H1 (cell line): ENCODE measurements around the gene ARNT2. TPM values are rescaled to one million over a fixed set of nuclear protein-coding genes. Genes with fewer than 3 reads are reported as not detected.

Experiments
- CTCF ChIA-PET: fragments of 300-600 bp; sonication (Branson Sonifier 250); formaldehyde crosslinking; loops from one replicate; lab custom pipeline; 2021; ENCODE audit not compliant: partially characterized antibody; lab: Charles Lee
- POLR2A ChIA-PET: fragments of 300-600 bp; sonication (Branson Sonifier 250); formaldehyde crosslinking; loops from one replicate; lab custom pipeline; 2021; ENCODE audit warnings: inconsistent platforms; ENCODE audit not compliant: partially characterized antibody; lab: Charles Lee
- DNase-seq, 2 experiments: peaks; one replicate each; pipeline versions ENCODE4 v3.0.0 to v3.0.0-alpha.2; 2010 to 2022; ENCODE audit warnings: low spot score in 2 of 2, low read depth in 1 of 2, mixed read lengths in 1 of 2
- FAIRE-seq: peaks from 2 replicates; lab custom pipeline; 2011; peaks lifted over from hg19 to GRCh38; lab: Jason Lieb, UNC
- H2AFZ ChIP-seq: 2 replicates; pipeline ENCODE4 v1.8.1; 2012; ENCODE audit warnings: low read length, inconsistent platforms
- H2AK5ac ChIP-seq: 2 replicates; pipeline ENCODE4 v1.6.1; 2013; ENCODE audit warnings: low read depth, low read length
- H2BK120ac ChIP-seq: replicated peaks from 2 replicates; pipeline ENCODE3; 2013; ENCODE audit warnings: low read depth, low read length, inconsistent platforms
- H2BK12ac ChIP-seq: 2 replicates; pipeline ENCODE4 v1.6.1; 2013; ENCODE audit warnings: low read depth, low read length
- H2BK15ac ChIP-seq: 2 replicates; pipeline ENCODE4 v1.6.1; 2013; ENCODE audit warnings: low read length
- H2BK20ac ChIP-seq: 2 replicates; pipeline ENCODE4 v1.6.1; 2013; ENCODE audit warnings: low read length
- H2BK5ac ChIP-seq: 2 replicates; pipeline ENCODE4 v1.6.1; 2013; ENCODE audit warnings: low read depth, low read length
- H3K14ac ChIP-seq: 2 replicates; pipeline ENCODE4 v1.6.1; 2013; ENCODE audit warnings: inconsistent platforms; ENCODE audit not compliant: insufficient read length
- H3K18ac ChIP-seq: 2 replicates; pipeline ENCODE4 v1.6.1; 2013; ENCODE audit warnings: low read length; ENCODE audit errors: extremely low read depth
- H3K23ac ChIP-seq: 2 replicates; pipeline ENCODE4 v1.6.1; 2013; ENCODE audit warnings: inconsistent platforms; ENCODE audit not compliant: insufficient read length
- H3K23me2 ChIP-seq: 2 replicates; pipeline ENCODE4 v1.6.1; 2013; ENCODE audit warnings: low read depth, low read length
- H3K27ac ChIP-seq: 2 replicates; pipeline ENCODE4 v1.6.1; 2011; ENCODE audit warnings: low read depth, low read length, inconsistent platforms
- H3K27me3 ChIP-seq, 4 experiments: replicated peaks in 1 of 4; 1 replicate in 1 of 4; 2 replicates in 3 of 4; pipeline versions ENCODE4 v1.6.1 to v1.8.1; 2011 to 2013; ENCODE audit warnings: low read length in 3 of 4, mild to moderate bottlenecking in 3 of 4, inconsistent platforms in 2 of 4, mixed read lengths in 2 of 4, moderate library complexity in 1 of 4; ENCODE audit not compliant: control insufficient read depth in 3 of 4, insufficient read depth in 3 of 4; ENCODE audit errors: extremely low read depth in 1 of 4
- H3K36me3 ChIP-seq, 4 experiments: 2 replicates each; pipeline versions ENCODE4 v1.6.1 to v1.8.1; 2011 to 2013; ENCODE audit warnings: mild to moderate bottlenecking in 4 of 4, low read length in 3 of 4, moderate library complexity in 2 of 4, control low read depth in 1 of 4, inconsistent platforms in 1 of 4; ENCODE audit not compliant: insufficient read depth in 4 of 4, control insufficient read depth in 2 of 4
- H3K4ac ChIP-seq: replicated peaks from 2 replicates; pipeline ENCODE3; 2013; ENCODE audit warnings: low read length, low read depth, mixed read lengths, inconsistent platforms; ENCODE audit not compliant: insufficient read length
- H3K4me1 ChIP-seq, 4 experiments: replicated peaks in 1 of 4; 1 replicate in 1 of 4; 2 replicates in 3 of 4; pipeline versions ENCODE4 v1.6.1 to v1.8.1; 2011 to 2013; ENCODE audit warnings: low read length in 3 of 4, inconsistent platforms in 2 of 4, mixed read lengths in 1 of 4; ENCODE audit not compliant: insufficient read depth in 4 of 4, control insufficient read depth in 3 of 4
- H3K4me2 ChIP-seq, 2 experiments: 2 replicates each; pipeline versions ENCODE4 v1.6.1 to v1.8.1; 2011 to 2013; ENCODE audit warnings: low read depth in 2 of 2, low read length in 2 of 2, control low read depth in 1 of 2, inconsistent platforms in 1 of 2, mild to moderate bottlenecking in 1 of 2; ENCODE audit not compliant: insufficient read depth in 1 of 2
- H3K4me3 ChIP-seq, 4 experiments: fragments of 200-600, 300-600 bp in 1 of 4; sonication (generic), shearing (Covaris generic), sonication (Bioruptor Twin) in 1 of 4; 2 replicates each; pipeline versions ENCODE4 v1.5.1 to v1.8.1; 2011 to 2016; ENCODE audit warnings: low read length in 4 of 4, low read depth in 3 of 4, control low read depth in 2 of 4, inconsistent platforms in 2 of 4, mild to moderate bottlenecking in 2 of 4, mixed read lengths in 1 of 4, moderate library complexity in 1 of 4; ENCODE audit not compliant: insufficient read depth in 2 of 4; ENCODE audit errors: extremely low read depth in 1 of 4
- H3K56ac ChIP-seq: replicated peaks from 2 replicates; pipeline ENCODE3; 2013; ENCODE audit warnings: low read depth, mild to moderate bottlenecking, mixed read lengths, low read length, inconsistent platforms; ENCODE audit not compliant: insufficient read length
- H3K79me1 ChIP-seq: 2 replicates; pipeline ENCODE4 v1.6.1; 2013; ENCODE audit warnings: low read depth, low read length, control low read depth
- H3K79me2 ChIP-seq, 2 experiments: 2 replicates each; pipeline versions ENCODE4 v1.6.1 to v1.8.1; 2012 to 2013; ENCODE audit warnings: low read length in 2 of 2, mild to moderate bottlenecking in 2 of 2, inconsistent platforms in 1 of 2; ENCODE audit not compliant: insufficient read depth in 2 of 2, control insufficient read depth in 1 of 2
- H3K9ac ChIP-seq, 4 experiments: replicated peaks in 1 of 4; 1 replicate in 1 of 4; 2 replicates in 3 of 4; pipeline versions ENCODE4 v1.6.1 to v1.8.1; 2011 to 2013; ENCODE audit warnings: low read depth in 3 of 4, low read length in 3 of 4, control low read depth in 2 of 4, mild to moderate bottlenecking in 2 of 4, moderate library complexity in 2 of 4, inconsistent platforms in 1 of 4; ENCODE audit errors: extremely low read depth in 1 of 4
- H3K9me3 ChIP-seq, 2 experiments: 2 replicates each; pipeline versions ENCODE4 v1.6.1 to v1.8.1; 2012 to 2013; ENCODE audit warnings: mild to moderate bottlenecking in 2 of 2, moderate library complexity in 2 of 2, control low read depth in 1 of 2, inconsistent platforms in 1 of 2, low read depth in 1 of 2, low read length in 1 of 2, mixed read lengths in 1 of 2; ENCODE audit not compliant: insufficient read depth in 2 of 2
- H4K20me1 ChIP-seq, 2 experiments: replicated peaks in 1 of 2; 2 replicates each; pipeline versions ENCODE3 to v1.8.1; 2011 to 2013; ENCODE audit warnings: inconsistent platforms in 2 of 2, low read length in 2 of 2, mild to moderate bottlenecking in 1 of 2; ENCODE audit not compliant: insufficient read depth in 2 of 2, control insufficient read depth in 1 of 2
- H4K5ac ChIP-seq: 2 replicates; pipeline ENCODE4 v1.6.1; 2013; ENCODE audit warnings: low read length, low read depth, mixed read lengths, inconsistent platforms; ENCODE audit not compliant: insufficient read length
- H4K8ac ChIP-seq: 2 replicates; pipeline ENCODE4 v1.8.0; 2013; ENCODE audit warnings: mild to moderate bottlenecking, moderate library complexity, low read length, inconsistent platforms; ENCODE audit not compliant: insufficient read depth; ENCODE audit errors: extremely low read depth
- H4K91ac ChIP-seq: replicated peaks from 2 replicates; pipeline ENCODE3; 2013; ENCODE audit warnings: low read length, mixed read lengths, inconsistent platforms; ENCODE audit not compliant: insufficient read length
- CEBPB ChIP-seq: IDR thresholded peaks from 2 replicates; pipeline ENCODE4 v1.6.1; 2012; ENCODE audit warnings: low read depth, low read length
- FOSL1 ChIP-seq: IDR thresholded peaks from 2 replicates; pipeline ENCODE4 v1.6.1; 2011; ENCODE audit warnings: mild to moderate bottlenecking, low read depth, low read length, moderate library complexity; ENCODE audit not compliant: insufficient read depth
- WGBS, 2 experiments: shearing (Covaris generic) in 1 of 2; methylation state at CpG; one replicate each; pipeline versions ENCODE4 v1.1.6 to v1.1.7; 2013 to 2015; ENCODE audit warnings: low lambda C conversion rate in 2 of 2, mixed read lengths in 2 of 2, inconsistent platforms in 1 of 2, low coverage in 1 of 2, missing lambda C conversion rate in 1 of 2; ENCODE audit not compliant: insufficient replicate concordance in 2 of 2, insufficient coverage in 1 of 2, insufficient read length in 1 of 2; ENCODE audit errors: extremely low coverage in 1 of 2, missing lambda C conversion rate in 1 of 2; 5-methylcytosine and 5-hydroxymethylcytosine counted together
- polyA plus RNA-seq, 7 experiments: library from polyadenylated mRNA; depleted of rRNA in 3 of 7; stranded (reverse) in 5 of 7; unstranded in 2 of 7; fragments of >200 nt in 5 of 7; fragments of 200-250 nt in 2 of 7; gene quantifications; 1 replicate in 5 of 7; 2 replicates in 1 of 7; 4 replicates in 1 of 7; pipeline versions ENCODE4 v1.2.1 to v1.2.3, GENCODE V29; 2011 to 2013; ENCODE audit warnings: missing spikeins in 2 of 7, mixed read lengths in 2 of 7
- total RNA-seq: library from RNA; stranded (reverse); fragmentation: NEBNext Ultra II Directional; extraction: Animal tissue kit (Norgen Biotek cat#: 25700); gene quantifications from 2 replicates; pipeline ENCODE4 v1.2.1, GENCODE V29; 2021

Gene ARNT2
- total and polyA plus RNA-seq, 2 of the 8 experiments (the other 6 are each of a cell fraction or from before 2014, with no cell fraction given) = 9.5 to 14.6 TPM

GRCh38 chr15:80476036-80476435 is 71.9 kb downstream of the ARNT2 start:
- no peaks in the 10 kb centered on the region for H3K27me3 ChIP-seq
- no peaks in the 10 kb centered on the region for H4K20me1 ChIP-seq
- WGBS, 2 experiments = 97% methylated on average over 6 of the region's 6 CpGs; no CpG with 5 or more reads in 1 of the 2 experiments
- POLR2A ChIA-PET = no interaction called here
- no peak overlapping the region for H4K8ac ChIP-seq
- no peak overlapping the region for H3K9ac ChIP-seq
- H3K4me3 ChIP-seq = no peak overlapping the region
- no peak overlapping the region for H2AFZ ChIP-seq
- no peak overlapping the region for H3K4ac ChIP-seq
- H4K91ac ChIP-seq = no peak overlapping the region
- CTCF ChIA-PET = interaction anchor here (0.6 to 21.1 kb wide), 14 partner anchors 9 to 303 kb away, joined by 3 to 187 read pairs (median 4); partner anchors contain the start of gene CEMIP
- peaks cover 0 to 19% (median 8%) of the 10 kb centered on the region in 4 experiments; a peak in 4 of 8 replicates for H3K36me3 ChIP-seq
- H3K56ac ChIP-seq = no peak overlapping the region
- no peak overlapping the region for H3K23ac ChIP-seq
- no peak overlapping the region for H3K18ac ChIP-seq
- H4K5ac ChIP-seq = no peak overlapping the region
- DNase-seq (no peak), FAIRE-seq (no peak)
- H2AK5ac ChIP-seq = no peak overlapping the region
- no peak overlapping the region for H2BK20ac ChIP-seq
- H2BK12ac ChIP-seq = no peak overlapping the region
- no peak overlapping the region for H2BK15ac ChIP-seq
- peak; percentile 14; the same call in 1 of the 2 replicates for TF ChIP-seq CEBPB
- no peak for TF ChIP-seq FOSL1
- H3K9me3 ChIP-seq = peaks cover 0 to 8% of the 10 kb centered on the region in 2 experiments; a peak in 2 of 4 replicates
- H3K27ac ChIP-seq = no peak overlapping the region
- no peak overlapping the region for H3K14ac ChIP-seq
- H3K23me2 ChIP-seq = no peaks in the 10 kb centered on the region
- no peaks in the 10 kb centered on the region for H3K79me2 ChIP-seq
- no peaks in the 10 kb centered on the region for H3K79me1 ChIP-seq
- H2BK5ac ChIP-seq = no peak overlapping the region
- H2BK120ac ChIP-seq = no peak overlapping the region
- peaks cover 12 to 29% (median 16%) of the 10 kb centered on the region in 4 experiments for H3K4me1 ChIP-seq
- no peak overlapping the region for H3K4me2 ChIP-seq
